ENCODE results near the gene CREG1. TPM values are rescaled to one million over a fixed set of nuclear protein-coding genes. Genes with fewer than 3 reads are reported as not detected.

Gene CREG1
- total RNA-seq, 4 donors from 2014 or later = 55.4 to 115 (median 97.5) TPM

GRCh38 chr1:167528057-167528728 lies 25.4 kb downstream of the CREG1 start:
- Histone ChIP-seq H3K4me1 (no peaks in the 10 kb centered on the region), H3K9me3 (no peaks in the 10 kb centered on the region), H3K27me3 (no peaks in the 10 kb centered on the region), H3K36me3 (no peaks in the 10 kb centered on the region), H3K27ac (no peak overlapping the region), H3K4me3 (no peak overlapping the region)
- TF ChIP-seq POLR2AphosphoS5 (IDR thresholded peaks at IDR 0.05) (no peak), EP300 (IDR thresholded peaks at IDR 0.05; ENCODE audit: low read depth) (no peak), POLR2A (IDR thresholded peaks at IDR 0.05) (no peak)
- TF ChIP-seq, protein P1, sequence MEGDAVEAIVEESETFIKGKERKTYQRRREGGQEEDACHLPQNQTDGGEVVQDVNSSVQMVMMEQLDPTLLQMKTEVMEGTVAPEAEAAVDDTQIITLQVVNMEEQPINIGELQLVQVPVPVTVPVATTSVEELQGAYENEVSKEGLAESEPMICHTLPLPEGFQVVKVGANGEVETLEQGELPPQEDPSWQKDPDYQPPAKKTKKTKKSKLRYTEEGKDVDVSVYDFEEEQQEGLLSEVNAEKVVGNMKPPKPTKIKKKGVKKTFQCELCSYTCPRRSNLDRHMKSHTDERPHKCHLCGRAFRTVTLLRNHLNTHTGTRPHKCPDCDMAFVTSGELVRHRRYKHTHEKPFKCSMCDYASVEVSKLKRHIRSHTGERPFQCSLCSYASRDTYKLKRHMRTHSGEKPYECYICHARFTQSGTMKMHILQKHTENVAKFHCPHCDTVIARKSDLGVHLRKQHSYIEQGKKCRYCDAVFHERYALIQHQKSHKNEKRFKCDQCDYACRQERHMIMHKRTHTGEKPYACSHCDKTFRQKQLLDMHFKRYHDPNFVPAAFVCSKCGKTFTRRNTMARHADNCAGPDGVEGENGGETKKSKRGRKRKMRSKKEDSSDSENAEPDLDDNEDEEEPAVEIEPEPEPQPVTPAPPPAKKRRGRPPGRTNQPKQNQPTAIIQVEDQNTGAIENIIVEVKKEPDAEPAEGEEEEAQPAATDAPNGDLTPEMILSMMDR (IDR thresholded peaks at IDR 0.05) = no peak
- intact Hi-C loops (cut with DNase I; ENCODE audit: low total_unique reads) = no loop called here
- in situ Hi-C loops (cut with MboI; ENCODE audit: low pct_ligation_motif_present in 1 of 4, low pct_unique_long_range_greater_than_20kb in 1 of 4, low sequenced_read_pairs in 3 of 4) = loop anchor here in 3 of 4 donors (25.0 kb wide), 4 partner anchors 116 to 641 kb away; partner anchors contain the start of gene TADA1 (in 1 of the 3)
- DNase-seq = no peak
- WGBS, 2 donors (ENCODE audit: low coverage in 1 of 2) = 91% methylated on average over 3 of the region's 3 CpGs; no CpG with 5 or more reads in 1 of the 2 donors

DNA sequence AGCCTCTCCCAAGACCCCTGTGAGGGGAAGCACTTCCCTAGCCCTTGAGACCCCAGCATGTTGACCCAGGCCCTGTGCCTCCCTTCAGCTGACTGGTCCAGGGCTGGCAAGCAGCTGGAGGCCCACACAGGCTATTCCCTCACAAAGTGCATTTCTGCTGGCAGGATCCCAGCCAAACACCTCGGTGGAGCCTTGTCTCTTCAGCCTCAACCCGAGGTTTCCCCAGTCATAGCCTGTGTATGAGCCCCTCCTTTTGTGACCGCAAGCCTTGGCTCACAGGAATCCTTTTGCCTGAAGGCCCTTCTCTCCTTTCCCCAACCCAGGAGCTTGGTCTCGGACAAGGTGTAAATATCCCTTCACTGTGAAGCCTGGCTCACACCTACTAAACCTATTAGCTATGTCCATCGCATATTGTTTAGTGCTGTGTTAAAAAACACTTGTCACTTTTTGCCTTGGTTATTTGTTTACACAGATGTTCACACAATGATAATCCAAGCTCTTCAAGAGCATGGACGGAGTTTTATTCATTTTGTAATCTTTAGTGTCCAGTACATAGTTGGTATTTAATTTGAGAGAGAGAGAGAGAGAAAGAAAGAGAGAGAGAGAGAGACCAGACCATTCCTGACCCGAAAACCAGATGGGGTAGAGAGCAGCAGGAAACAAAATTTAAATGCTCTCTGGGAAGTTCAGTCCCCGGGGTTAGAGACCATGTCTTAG lies 26.7 kb downstream of the CREG1 start:
- intact Hi-C loops (cut with DNase I; ENCODE audit: low total_unique reads) = no loop called here

DNA sequence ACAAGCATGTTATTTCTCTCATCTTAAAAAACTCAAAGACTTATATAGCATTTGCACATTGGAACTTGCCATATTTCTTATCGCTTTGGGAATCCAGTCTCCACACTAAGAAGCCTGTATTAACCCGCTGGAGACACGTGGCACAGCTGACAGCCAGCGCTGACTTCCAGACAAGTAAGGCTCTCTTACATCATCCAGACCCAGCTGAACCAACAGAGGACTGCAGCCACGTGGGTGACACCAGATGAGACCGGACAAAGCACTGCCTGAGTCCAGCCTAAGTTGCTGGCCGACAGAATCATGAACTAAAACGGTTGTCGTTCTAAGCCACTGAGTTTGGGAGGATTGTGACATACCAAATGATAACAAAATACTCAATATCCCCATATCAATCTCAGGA lies 28.9 kb downstream of the CREG1 start:
- TF ChIP-seq POLR2A (IDR thresholded peaks at IDR 0.05) = no peak
- TF ChIP-seq, protein P1 (IDR thresholded peaks at IDR 0.05) = no peak
- no peak for TF ChIP-seq EP300 (IDR thresholded peaks at IDR 0.05; ENCODE audit: low read depth)
- TF ChIP-seq POLR2AphosphoS5 (IDR thresholded peaks at IDR 0.05) = no peak
- in situ Hi-C loops (cut with MboI; ENCODE audit: low pct_ligation_motif_present in 1 of 4, low pct_unique_long_range_greater_than_20kb in 1 of 4, low sequenced_read_pairs in 3 of 4) (loop anchor here in 3 of 4 donors (25.0 kb wide), 4 partner anchors 112 to 637 kb away; partner anchors contain the start of gene TADA1 (in 1 of the 3)), intact Hi-C loops (cut with DNase I; ENCODE audit: low total_unique reads) (no loop called here)
- Histone ChIP-seq H3K4me3 (no peak overlapping the region), H3K27me3 (no peaks in the 10 kb centered on the region), H3K4me1 (no peaks in the 10 kb centered on the region), H3K9me3 (no peaks in the 10 kb centered on the region), H3K36me3 (no peaks in the 10 kb centered on the region), H3K27ac (no peak overlapping the region)
- 80 to 88% methylated on average over 3 to 9 of the region's 9 CpGs for WGBS, 2 donors (ENCODE audit: low coverage in 1 of 2)
- DNase-seq = no peak

More for the DNA sequence above, 26.7 kb downstream of the CREG1 start:
- no peak for DNase-seq
- Histone ChIP-seq H3K36me3 (no peaks in the 10 kb centered on the region), H3K4me3 (no peak overlapping the region), H3K4me1 (no peaks in the 10 kb centered on the region), H3K27ac (no peak overlapping the region), H3K27me3 (no peaks in the 10 kb centered on the region), H3K9me3 (no peaks in the 10 kb centered on the region)
- in situ Hi-C loops (cut with MboI; ENCODE audit: low pct_ligation_motif_present in 1 of 4, low pct_unique_long_range_greater_than_20kb in 1 of 4, low sequenced_read_pairs in 3 of 4) = loop anchor here in 3 of 4 donors (25.0 kb wide), 4 partner anchors 115 to 640 kb away; partner anchors contain the start of gene TADA1 (in 1 of the 3)
- 57 to 72% methylated on average over 5 to 8 of the region's 8 CpGs for WGBS, 2 donors (ENCODE audit: low coverage in 1 of 2)
- TF ChIP-seq EP300 (IDR thresholded peaks at IDR 0.05; ENCODE audit: low read depth) (no peak), POLR2A (IDR thresholded peaks at IDR 0.05) (no peak)
- TF ChIP-seq, protein P1 (IDR thresholded peaks at IDR 0.05) = no peak

GRCh38 chr1:167522246-167522645 lies 31.3 kb downstream of the CREG1 start:
- intact Hi-C loops (cut with DNase I; ENCODE audit: low total_unique reads) = no loop called here
- Histone ChIP-seq H3K4me1 (no peaks in the 10 kb centered on the region), H3K4me3 (no peak overlapping the region), H3K27me3 (no peaks in the 10 kb centered on the region), H3K9me3 (no peaks in the 10 kb centered on the region), H3K27ac (no peak overlapping the region), H3K36me3 (no peaks in the 10 kb centered on the region)
- DNase-seq = no peak
- in situ Hi-C loops (cut with MboI; ENCODE audit: low pct_ligation_motif_present in 1 of 4, low pct_unique_long_range_greater_than_20kb in 1 of 4, low sequenced_read_pairs in 3 of 4) = no loop called here
- TF ChIP-seq POLR2A (IDR thresholded peaks at IDR 0.05) (no peak), EP300 (IDR thresholded peaks at IDR 0.05; ENCODE audit: low read depth) (no peak), POLR2AphosphoS5 (IDR thresholded peaks at IDR 0.05) (no peak)
- TF ChIP-seq, protein P1 (IDR thresholded peaks at IDR 0.05) = no peak
- WGBS, 2 donors (ENCODE audit: low coverage in 1 of 2) = 78 to 90% methylated on average over 4 to 5 of the region's 5 CpGs
